ENCODE data around the gene KMO. TPM values are rescaled to one million over a fixed set of nuclear protein-coding genes. Genes with fewer than 3 reads are reported as not detected.

The KMO gene
- total and polyA plus RNA-seq, 2 of the 4 experiments (the other 2 are of a cell fraction) = not detected

DNA sequence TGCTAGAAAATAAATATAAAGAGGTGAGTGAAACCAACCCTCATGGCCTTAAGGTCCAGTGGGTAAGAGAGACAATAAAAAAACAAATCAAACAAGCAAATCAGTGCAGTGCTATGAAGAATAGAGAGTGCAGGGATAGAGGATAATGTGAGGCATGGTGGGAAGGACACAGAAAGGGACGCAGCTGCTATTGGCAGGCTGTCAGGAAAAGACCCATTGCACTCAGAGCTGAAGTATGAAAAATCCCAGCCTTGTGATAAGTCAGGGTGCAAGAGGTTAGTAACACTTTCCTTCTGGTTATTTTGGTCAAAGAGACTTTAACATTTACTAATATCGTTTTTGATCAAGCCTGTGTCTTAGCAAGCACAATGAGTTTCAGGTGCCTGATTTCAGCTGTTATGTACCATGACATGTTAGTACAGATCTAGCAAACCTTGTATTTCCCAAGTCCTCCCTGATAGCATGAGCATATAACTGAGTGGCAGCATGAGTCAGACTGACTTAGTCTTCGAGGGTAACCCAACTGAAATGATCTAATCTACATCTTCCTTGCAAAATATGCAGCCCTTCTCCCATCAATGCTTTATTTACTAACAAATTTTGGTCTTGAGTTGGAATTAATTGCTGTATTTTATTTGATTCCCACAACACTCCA lies 76.3 kb downstream of the KMO start:
- Histone ChIP-seq H3K4me2 (ENCODE audit: low read depth, low read length) (no peak overlapping the region), H3K9ac (ENCODE audit: low read depth, low read length) (no peak overlapping the region), H3K9me1 (ENCODE audit: insufficient read depth, low read length) (peaks cover 3% of the 10 kb centered on the region; the same call in 1 of the 2 replicates), H2AFZ (replicated peaks; ENCODE audit: low read length, poor library complexity) (no peak overlapping the region), H3K4me1 (ENCODE audit: control insufficient read depth, insufficient read depth, low read length) (peaks cover 15% of the 10 kb centered on the region), H4K20me1 (ENCODE audit: insufficient read depth, low read length) (no peaks in the 10 kb centered on the region), H3K56ac (ENCODE audit: extremely low read depth, insufficient read depth, low read length) (no peak overlapping the region), H4K91ac (ENCODE audit: insufficient read depth, low read depth, low read length) (no peak overlapping the region), H4K5ac (ENCODE audit: low read depth, low read length) (no peak overlapping the region), H3K18ac (ENCODE audit: low read depth, low read length) (no peak overlapping the region), H3K4me3 (ENCODE audit: insufficient read depth, low read depth, low read length) (no peak overlapping the region), H2AK5ac (ENCODE audit: low read depth, low read length) (no peak overlapping the region), H2BK120ac (ENCODE audit: low read depth, low read length) (no peak overlapping the region), H3K23ac (ENCODE audit: low read depth, low read length) (no peak overlapping the region; the same call in 1 of the 2 replicates), H2BK20ac (ENCODE audit: low read depth, low read length) (no peak overlapping the region), H3K79me1 (ENCODE audit: low read depth in 1 of 2, low read length in 2 of 2) (peaks cover 3 to 8% of the 10 kb centered on the region in 2 experiments; a peak in 1 of 4 replicates), H3K27ac (ENCODE audit: insufficient read depth, low read length) (no peak overlapping the region), H2BK5ac (ENCODE audit: low read depth, low read length, poor library complexity, severe bottlenecking) (no peak overlapping the region), H3K27me3 (ENCODE audit: control insufficient read depth, insufficient read depth, low read length) (no peaks in the 10 kb centered on the region), H3K4ac (ENCODE audit: low read depth, low read length) (no peak overlapping the region), H4K8ac (ENCODE audit: low read depth in 2 of 2, low read length in 2 of 2) (no peak overlapping the region), H2AK9ac (replicated peaks; ENCODE audit: low read depth, low read length, poor library complexity) (no peak overlapping the region), H3K36me3 (ENCODE audit: control insufficient read depth, insufficient read depth, low read length) (peaks cover 3% of the 10 kb centered on the region; the same call in 1 of the 2 replicates), H2BK15ac (ENCODE audit: low read depth, low read length) (no peak overlapping the region), H3K9me3 (ENCODE audit: control insufficient read depth, insufficient read depth, low read length) (no peaks in the 10 kb centered on the region), H3K14ac (replicated peaks; ENCODE audit: low read depth, low read length) (no peak overlapping the region)
- intact Hi-C loops (cut with micrococcal nuclease) = no loop called here
- no TSS peak for BruUV-seq (replicated peaks)
- POLR2A ChIA-PET (ENCODE audit: unreplicated experiment) = no interaction called here
- peak; percentile 50 for ATAC-seq (ENCODE audit: low read depth)
- TF ChIP-seq FOS (IDR thresholded peaks at IDR 0.05; ENCODE audit: low read depth, low read length) (peak; percentile 20; the same call in 1 of the 2 replicates), SMC3 (IDR thresholded peaks at IDR 0.05; ENCODE audit: low read depth, low read length) (no peak), USF2 (IDR thresholded peaks at IDR 0.05; ENCODE audit: low read depth, low read length) (no peak), RFX5 (IDR thresholded peaks at IDR 0.05; ENCODE audit: low read depth, low read length) (no peak), CEBPB (IDR thresholded peaks at IDR 0.05; ENCODE audit: low read depth, low read length) (peak; percentile 59; the same call in 1 of the 2 replicates), POLR2A (IDR thresholded peaks at IDR 0.05; ENCODE audit: low read depth, low read length) (no peak), BHLHE40 (IDR thresholded peaks at IDR 0.05; ENCODE audit: low read depth, low read length) (no peak)
- WGBS, 2 experiments (ENCODE audit: extremely low coverage in 2 of 2, insufficient read length in 1 of 2) = no CpG with 5 or more reads among the region's 3 CpGs
- peak; percentile 79 for DNase-seq
- dilution Hi-C loops (cut with HindIII; ENCODE audit: low sequenced_read_pairs, unreplicated experiment) = no loop called here
- in situ Hi-C loops (cut with MboI; ENCODE audit: low sequenced_read_pairs) = loop anchor here (25.0 kb wide), 1 partner anchor 1704 kb away; no protein-coding TSS in a partner anchor
- CTCF ChIA-PET = no interaction called here

All from IMR-90 (cell line).